CD4-positive, alpha-beta T cell treated with Interleukin-17A for 4 hours (primary cell): ENCODE measurements around the gene NCCRP1.

Experiments used
- DNase-seq: peaks from one replicate; pipeline ENCODE4 v3.0.0-alpha.2; 2020; ENCODE audit warnings: mixed read lengths

Gene NCCRP1

GRCh38 chr19:39196860-39197562, at the start of gene NCCRP1:
TSS of gene NCCRP1 (plus strand) at chr19:39196964. CDS start at chr19:39196983, 19 bp downstream.
- peak; percentile 14 for DNase-seq

GRCh38 chr19:39147480-39147879, 49.3 kb upstream of the NCCRP1 start:
- DNase-seq = no peak

- no peak for DNase-seq
Observed at GRCh38 chr19:39148939-39149529, 47.7 kb upstream of the NCCRP1 start.

- no peak for DNase-seq
Observed at GRCh38 chr19:39150235-39150634, 46.5 kb upstream of the NCCRP1 start.

- DNase-seq = no peak
Observed at GRCh38 chr19:39150807-39151600, 45.8 kb upstream of the NCCRP1 start.

GRCh38 chr19:39152066-39152465, 44.7 kb upstream of the NCCRP1 start:
- no peak for DNase-seq

GRCh38 chr19:39154100-39154628, 42.6 kb upstream of the NCCRP1 start:
- no peak for DNase-seq

- DNase-seq = no peak
Observed at GRCh38 chr19:39154629-39155100, 42.1 kb upstream of the NCCRP1 start.

- no peak for DNase-seq
Observed at GRCh38 chr19:39155114-39155700, 41.6 kb upstream of the NCCRP1 start.

- no peak for DNase-seq
Observed at GRCh38 chr19:39155741-39156140, 41.0 kb upstream of the NCCRP1 start.

GRCh38 chr19:39156326-39157230, 40.2 kb upstream of the NCCRP1 start:
- no peak for DNase-seq

- DNase-seq = no peak
Observed at GRCh38 chr19:39157275-39157996, 39.3 kb upstream of the NCCRP1 start.

- no peak for DNase-seq
Observed at GRCh38 chr19:39157997-39158389, 38.8 kb upstream of the NCCRP1 start.

GRCh38 chr19:39158646-39159260, 38.0 kb upstream of the NCCRP1 start:
- DNase-seq = no peak

GRCh38 chr19:39160523-39160861, 36.3 kb upstream of the NCCRP1 start:
- DNase-seq = no peak

- no peak for DNase-seq
Observed at GRCh38 chr19:39160889-39161672, 35.7 kb upstream of the NCCRP1 start.

- DNase-seq = no peak
Observed at GRCh38 chr19:39162441-39163043, 34.2 kb upstream of the NCCRP1 start.

GRCh38 chr19:39163621-39164020, 33.1 kb upstream of the NCCRP1 start:
- no peak for DNase-seq

- DNase-seq = no peak
Observed at GRCh38 chr19:39164289-39164688, 32.5 kb upstream of the NCCRP1 start.

- DNase-seq = no peak
Observed at GRCh38 chr19:39165857-39166256, 30.9 kb upstream of the NCCRP1 start.
